NCI-H526 (cell line): ENCODE results near the gene PHLPP1.
"Not testable (repeated sequence)": the region's sequence is repeated elsewhere in the genome, so short reads cannot be mapped to it uniquely, and the experiment has no call there.

Source experiments
- DNase-seq, 2 experiments: peaks; one replicate each; lab custom pipeline; 2025; lab: John Stamatoyannopoulos, UW

Gene PHLPP1

GRCh38 chr18:62894681-62895390 lies 179.5 kb downstream of the PHLPP1 start:
- DNase-seq = no peak

DNA sequence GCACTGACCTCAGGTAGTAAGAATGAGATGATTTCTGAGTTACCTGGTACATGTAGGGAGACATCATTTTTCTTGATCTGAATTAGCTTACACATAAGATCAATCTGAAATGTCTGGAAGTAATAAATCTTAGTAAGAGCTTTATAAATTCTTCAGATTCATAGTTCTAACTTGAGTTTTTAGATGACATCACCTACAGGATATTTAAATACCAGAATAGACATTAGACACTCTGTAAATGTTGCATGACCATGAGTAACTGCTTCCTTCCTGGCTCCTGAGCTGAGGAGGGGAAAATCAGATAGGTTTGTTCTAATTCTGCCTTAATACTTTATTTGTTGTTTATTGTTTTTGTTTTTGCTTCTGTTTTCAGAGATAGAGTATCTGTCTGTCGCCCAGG lies 181.8 kb downstream of the PHLPP1 start:
- no peak for DNase-seq

GRCh38 chr18:62898359-62898758 lies 183.0 kb downstream of the PHLPP1 start:
- no peak for DNase-seq

DNA sequence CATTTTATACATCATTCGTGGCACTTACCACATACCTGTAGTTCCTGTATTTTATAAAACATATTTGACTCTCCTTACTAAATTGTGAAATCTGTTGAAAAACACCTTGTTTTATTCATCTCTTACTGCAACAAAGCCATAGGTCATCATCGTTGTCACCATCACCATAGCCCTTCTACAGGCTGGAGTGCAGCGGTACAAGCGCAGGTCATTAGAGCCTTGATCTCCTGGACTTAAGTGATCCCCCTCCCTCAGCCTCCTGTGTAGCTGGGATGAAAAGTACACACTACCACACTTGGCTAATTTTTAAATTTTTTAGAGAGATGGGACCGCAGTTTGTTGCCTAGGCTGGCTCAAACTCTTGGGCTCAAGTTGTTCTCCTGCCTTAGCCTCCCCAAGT lies 184.2 kb downstream of the PHLPP1 start:
- DNase-seq = no peak

DNA sequence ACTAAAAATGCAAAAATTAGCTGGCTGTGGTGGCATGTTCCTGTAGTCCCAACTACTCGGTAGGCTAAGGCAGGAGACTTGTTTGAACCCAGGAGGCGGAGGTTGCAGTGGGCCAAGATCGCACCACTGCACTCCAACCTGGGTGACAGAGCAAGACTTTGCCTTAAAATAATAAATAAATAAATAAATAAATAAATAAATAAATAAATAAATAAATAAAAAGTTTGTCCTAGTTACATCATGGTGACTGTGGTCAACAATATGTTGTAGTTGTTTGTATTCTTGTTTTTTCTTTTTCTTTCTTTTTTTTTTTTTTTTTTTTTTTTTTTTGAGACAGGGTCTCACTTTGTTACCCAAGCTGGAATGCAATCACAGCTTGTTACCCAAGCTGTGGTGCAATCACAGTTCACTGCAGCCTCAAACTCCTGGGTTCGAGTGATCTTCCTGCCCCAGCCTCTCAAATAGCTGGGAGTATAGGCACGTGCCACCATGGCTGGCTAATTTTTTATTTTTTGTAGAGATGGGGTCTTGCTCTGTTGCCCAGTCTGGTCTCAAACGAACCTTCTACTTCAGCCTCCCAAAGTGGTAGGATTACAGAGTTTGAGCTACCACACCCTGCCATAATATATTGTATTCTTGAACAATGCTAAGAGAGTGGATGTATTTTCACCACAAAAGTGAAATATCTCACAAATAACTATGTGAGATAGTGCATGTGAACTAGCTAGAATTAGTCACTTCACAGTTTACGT lies 185.0 kb downstream of the PHLPP1 start:
- DNase-seq = no peak

GRCh38 chr18:62902776-62903175 lies 187.4 kb downstream of the PHLPP1 start:
- DNase-seq = no peak

DNA sequence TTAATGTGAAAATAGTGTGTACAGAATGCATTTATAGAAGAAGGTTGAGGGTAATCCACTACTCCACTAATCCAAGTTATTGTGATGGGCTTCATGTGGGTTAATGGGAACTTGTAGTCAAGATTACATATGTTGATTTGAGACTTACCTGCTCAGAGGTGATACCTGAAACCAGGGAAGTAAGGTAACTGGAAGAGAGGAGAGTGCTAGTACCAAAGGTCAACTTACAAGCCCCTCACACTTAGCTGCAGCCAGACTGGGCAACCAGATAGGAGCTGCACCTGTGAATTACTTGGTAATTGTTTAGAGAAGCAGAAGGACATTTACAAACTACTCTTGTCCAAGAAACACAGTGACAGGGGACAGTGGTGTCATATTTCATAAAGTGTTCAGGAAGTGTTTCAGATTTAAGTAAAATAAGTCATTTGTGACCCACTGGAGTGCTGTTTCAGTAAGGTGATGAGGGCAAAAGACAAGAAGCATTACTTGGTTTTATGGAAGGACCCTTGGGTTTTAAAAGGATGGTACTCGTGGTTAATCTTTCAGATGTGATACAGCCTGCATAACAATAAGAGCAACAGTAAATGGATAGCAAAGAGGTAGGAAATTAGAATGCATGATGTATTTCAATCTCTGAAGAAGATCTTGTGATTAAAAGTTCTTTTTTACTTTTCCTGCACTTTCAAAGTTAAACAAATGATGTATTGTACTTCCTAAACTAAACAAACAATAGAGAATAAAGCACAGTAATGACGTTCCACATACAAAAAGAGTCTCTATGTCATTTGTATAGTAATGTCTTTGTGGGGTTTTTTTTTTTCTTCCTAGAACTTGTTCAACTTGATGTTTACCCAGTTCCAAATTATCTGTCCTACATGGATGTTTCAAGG lies 189.3 kb downstream of the PHLPP1 start:
- no peak for DNase-seq

DNA sequence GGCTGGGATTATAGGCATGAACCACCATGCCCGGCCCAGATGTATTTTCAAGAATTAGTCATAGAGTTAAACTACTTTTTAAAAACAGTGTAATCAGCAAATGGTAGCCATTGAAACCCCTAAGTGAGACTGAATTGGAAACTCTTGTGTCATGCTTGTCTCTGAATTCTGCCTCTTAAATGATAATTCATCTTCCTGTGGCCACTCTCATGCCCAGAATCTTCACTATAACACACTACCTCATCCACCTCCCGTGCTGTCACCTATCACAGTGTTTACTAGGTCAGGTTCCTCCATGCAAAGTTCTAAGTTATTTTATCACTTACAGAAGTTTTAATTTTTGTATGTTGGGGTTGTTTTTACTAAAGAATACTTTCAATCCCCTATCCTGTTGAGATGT lies 197.5 kb downstream of the PHLPP1 start:
- no peak for DNase-seq

- DNase-seq = not testable (repeated sequence)
These were observed 198.5 kb downstream of the PHLPP1 start for GRCh38 chr18:62913824-62914223.

- no peak for DNase-seq
These were observed 199.6 kb downstream of the PHLPP1 start for GRCh38 chr18:62914871-62915392.

DNA sequence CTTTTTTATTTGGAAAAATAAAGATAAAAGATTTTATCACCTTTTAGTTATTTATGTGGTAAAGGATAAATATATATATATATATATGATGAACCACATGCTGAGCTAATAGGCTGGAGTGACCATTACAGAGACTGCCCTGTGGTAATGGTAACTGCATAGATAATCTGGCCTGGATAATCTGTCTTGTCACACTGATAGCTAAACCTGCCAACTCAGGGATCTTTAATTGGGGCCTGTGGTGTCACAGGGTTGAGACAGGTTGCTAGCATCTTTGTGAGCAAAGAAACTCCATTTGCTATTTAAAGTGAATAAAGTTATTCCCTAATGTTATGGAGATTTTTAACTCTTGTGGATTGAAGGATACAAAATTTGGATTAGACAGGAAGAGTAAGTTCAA lies 203.0 kb downstream of the PHLPP1 start:
- DNase-seq = no peak

DNA sequence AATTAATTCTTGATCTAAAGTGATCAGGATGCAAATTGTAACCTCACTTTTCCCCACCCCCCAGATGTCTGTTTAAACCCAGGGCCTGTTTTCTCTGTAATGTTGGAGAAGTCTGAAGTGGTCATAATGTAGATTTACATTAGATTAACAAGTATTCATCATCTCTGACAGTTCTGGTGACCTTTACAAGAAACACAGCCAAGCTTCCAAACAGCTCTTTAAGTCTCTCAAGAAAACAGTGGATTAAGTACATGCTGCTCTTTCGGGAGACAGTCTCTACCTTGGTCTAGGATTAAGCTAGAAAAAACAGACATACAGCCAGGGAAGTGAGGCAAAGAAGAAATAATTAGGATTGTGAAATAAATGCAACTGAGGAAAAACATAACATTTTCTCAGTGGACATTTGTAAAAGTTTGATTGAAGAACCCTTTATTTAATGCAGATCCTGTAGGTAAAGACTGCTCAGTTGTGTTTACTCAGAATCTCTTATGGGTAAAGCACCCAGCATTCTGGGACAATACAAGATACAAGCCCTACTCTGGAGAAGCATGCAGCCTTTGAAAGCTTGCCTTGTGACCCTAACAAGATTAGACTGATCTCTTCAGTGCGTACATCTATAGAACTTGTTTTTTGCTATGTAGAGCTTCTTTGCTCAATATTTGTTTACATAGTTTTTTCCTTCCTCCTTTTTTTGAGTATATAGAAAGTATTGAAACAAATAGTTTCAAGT lies 203.9 kb downstream of the PHLPP1 start:
- DNase-seq = no peak

- no peak for DNase-seq
These were observed 209.8 kb downstream of the PHLPP1 start for GRCh38 chr18:62925031-62925688.

DNA sequence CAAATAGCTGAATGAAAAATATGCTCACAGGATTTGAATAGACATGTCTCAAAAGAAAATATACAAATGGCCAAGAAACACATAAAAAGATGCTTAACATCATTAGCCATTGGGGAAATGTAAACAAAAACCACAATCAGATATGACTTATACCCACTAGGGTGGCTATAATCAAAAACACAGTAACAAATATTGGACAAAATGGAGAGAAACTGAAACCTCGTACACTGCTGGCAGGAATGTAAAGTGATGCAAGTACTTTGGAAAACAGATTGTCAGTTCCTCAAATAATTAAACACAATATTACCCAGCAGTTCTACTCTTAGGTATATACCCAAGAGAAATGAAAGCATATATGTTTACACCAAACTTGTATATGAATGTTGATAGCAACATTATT lies 213.0 kb downstream of the PHLPP1 start:
- DNase-seq = no peak

DNA sequence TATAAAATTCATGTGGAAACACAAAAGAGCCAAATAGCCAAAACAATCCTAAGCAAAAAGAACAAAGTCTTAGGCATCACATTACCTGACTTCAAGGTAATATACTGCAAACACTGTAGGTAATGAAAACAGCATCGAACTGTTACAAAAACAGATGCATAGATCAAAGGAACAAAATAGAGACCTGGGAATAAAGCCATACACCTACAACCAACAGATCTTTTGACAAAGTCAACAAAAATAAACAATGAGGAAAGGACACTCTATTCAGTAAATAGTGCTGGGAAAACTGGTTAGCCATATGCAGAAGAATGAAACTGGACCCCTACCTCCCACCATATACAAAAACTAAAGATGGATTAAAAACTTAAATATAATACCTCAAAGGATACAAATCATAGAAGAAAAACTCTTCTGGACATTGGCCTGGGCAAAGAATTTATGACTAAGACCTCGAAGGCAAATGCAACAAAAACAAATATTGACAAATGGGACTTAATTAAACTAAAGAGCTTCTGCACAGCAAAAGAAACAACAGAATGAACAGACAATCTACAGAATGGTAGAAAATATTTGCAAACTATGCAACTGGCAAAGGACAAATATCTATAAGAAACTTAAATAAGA lies 218.0 kb downstream of the PHLPP1 start:
- no peak for DNase-seq

DNA sequence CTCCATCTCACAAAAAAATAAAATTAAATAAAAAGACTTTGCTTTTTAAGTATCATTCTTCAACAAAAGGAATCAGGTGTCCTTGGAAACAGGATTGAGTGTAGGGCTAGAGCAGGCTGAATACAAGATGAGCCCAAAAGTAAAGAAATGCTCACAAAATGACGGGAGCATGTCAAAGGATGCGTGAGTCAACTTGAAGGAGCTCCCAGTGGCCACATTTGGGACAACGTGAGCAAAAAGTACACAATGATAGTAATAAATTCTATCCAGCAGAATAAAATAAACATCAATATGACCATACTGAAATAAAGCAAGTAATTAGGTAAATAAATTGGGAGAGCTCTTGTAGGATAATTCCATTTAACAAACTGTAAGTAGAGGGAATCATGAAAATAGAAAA lies 220.7 kb downstream of the PHLPP1 start:
- no peak for DNase-seq

- no peak for DNase-seq
These were observed 221.7 kb downstream of the PHLPP1 start for GRCh38 chr18:62937065-62937464.

- no peak for DNase-seq
These were observed 222.7 kb downstream of the PHLPP1 start for GRCh38 chr18:62938006-62938405.

DNA sequence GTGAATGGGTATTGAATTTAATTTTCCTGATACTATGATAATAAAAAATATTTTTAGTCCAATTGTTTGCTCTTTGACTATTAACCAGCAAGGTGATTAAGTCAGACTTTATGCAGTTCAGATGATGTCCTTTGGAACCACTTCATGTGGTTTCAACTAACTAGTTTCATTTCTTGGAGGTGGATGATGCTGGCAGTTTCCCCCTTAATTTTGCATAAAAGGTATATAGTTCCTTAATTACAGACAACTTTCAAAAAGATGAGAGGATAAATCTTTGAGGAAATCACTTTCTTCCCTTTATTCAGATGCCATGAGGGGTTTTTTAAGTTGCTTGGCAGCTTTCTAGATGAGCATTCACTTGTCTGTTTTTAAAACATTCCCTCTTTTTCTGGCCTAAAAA lies 223.1 kb downstream of the PHLPP1 start:
- no peak for DNase-seq

- no peak for DNase-seq
These were observed 224.1 kb downstream of the PHLPP1 start for GRCh38 chr18:62939433-62939832.

GRCh38 chr18:62939926-62940325 lies 224.6 kb downstream of the PHLPP1 start:
- no peak for DNase-seq
